ENCODE data around the gene EPHA4.
A peak's percentile ranks its signal among the peaks of the same experiment; 100 is the strongest.

Gene EPHA4

DNA sequence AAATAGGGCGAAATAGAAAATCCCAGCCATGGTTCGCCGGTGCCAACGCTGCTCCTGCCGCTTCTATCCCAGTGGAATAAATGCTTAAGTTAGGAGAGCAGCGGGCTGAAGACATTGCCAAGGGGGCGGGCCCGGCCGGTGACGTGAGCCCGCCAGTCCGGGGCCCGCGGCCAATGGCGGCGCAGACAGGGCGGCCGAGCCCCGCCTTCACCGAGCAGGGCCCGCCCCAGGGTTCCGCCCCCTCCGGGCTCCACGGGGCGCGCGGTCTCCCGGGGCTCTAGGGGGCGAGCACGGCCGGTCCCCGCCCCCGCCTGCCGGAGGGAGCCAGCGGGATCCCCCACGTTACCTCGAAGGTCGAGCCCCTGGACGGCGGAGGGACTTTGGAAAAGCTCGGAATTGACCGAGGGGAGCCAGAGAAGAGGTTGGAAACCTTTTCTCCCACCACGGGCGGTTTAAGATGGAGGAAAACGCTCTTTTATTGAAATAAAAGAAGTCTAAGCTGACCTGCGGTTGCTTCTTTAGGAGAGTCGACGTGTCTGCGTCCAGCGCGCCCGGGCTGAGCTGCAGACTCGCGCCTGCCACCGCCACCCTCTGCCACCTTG is at the start of gene EPHA4:
TSS of gene EPHA4 (minus strand) at position 86 of the 602 bp plus-strand sequence. CDS start at position 30, 56 bp downstream.
- DNase-seq, result peak; percentile 95

DNA sequence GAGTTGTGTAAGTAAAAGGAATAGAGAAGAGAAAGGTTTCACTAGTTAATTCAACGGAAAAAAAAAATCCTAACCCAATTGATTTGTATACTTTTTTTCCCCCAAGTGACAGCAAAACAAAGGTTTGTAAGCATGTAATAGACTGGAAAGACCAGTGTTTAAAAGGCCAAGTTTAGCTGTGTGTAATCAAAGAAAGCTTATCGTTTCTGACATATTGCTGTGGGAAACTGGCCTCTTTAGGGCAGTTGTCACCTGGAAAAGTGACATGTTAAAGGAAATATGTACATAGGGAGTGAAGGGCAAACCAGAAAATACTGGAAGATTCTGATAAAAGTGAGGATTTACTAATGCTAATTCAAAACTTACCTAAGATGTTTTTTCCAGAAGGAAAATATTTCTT is 45.9 kb upstream of the EPHA4 start:
- DNase-seq, result no peak

GRCh38 chr2:221616561-221616960 is 44.5 kb upstream of the EPHA4 start:
- no peak for DNase-seq

DNA sequence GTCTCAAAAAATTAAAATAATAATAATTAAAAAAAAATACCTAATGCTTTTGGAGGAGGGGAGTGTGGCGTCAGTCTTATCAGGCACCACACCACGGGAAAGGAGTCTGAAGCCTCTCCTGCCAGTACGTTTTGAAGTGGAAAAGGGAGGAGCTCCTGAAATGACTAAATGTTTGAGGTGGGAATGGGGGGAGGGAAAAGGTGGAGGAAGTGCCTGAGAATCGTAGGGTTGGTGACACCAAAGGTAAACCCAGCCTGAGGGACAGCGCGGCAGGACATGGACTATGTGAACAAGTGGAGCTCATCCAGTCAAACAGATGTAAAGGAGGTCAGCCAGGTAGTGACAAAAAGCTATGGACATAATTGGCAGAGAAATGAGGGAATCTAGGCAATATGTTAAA is 42.2 kb upstream of the EPHA4 start:
- DNase-seq, result no peak

GRCh38 chr2:221612800-221613199 is 40.7 kb upstream of the EPHA4 start:
- DNase-seq, result no peak

- no peak for DNase-seq
These were observed 40.1 kb upstream of the EPHA4 start for GRCh38 chr2:221612161-221612560.

DNA sequence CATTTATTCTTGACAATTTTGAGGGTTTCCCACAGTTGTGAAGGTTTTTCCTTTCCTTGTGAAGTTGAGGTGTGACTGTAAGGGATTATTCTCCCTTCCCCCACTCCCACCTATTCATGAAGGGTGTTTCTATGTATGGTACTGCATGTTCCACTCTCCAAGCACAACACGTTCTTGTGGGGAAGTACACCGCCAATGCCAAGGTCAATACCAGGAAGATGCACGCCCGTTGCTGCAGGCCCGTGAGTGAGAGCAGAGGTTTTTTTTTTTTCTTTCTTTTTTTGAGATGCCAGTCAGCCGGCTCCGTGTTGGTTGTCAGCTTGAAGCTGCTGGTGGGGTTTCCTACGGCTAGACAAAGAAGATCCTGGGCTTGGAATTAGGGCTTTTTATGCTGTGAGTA is 38.6 kb upstream of the EPHA4 start:
- no peak for DNase-seq

GRCh38 chr2:221610255-221610654 is 38.2 kb upstream of the EPHA4 start:
- no peak for DNase-seq

GRCh38 chr2:221608442-221608841 is 36.3 kb upstream of the EPHA4 start:
- DNase-seq, result no peak

- DNase-seq, result no peak
These were observed 34.3 kb upstream of the EPHA4 start for GRCh38 chr2:221606424-221606823.

DNA sequence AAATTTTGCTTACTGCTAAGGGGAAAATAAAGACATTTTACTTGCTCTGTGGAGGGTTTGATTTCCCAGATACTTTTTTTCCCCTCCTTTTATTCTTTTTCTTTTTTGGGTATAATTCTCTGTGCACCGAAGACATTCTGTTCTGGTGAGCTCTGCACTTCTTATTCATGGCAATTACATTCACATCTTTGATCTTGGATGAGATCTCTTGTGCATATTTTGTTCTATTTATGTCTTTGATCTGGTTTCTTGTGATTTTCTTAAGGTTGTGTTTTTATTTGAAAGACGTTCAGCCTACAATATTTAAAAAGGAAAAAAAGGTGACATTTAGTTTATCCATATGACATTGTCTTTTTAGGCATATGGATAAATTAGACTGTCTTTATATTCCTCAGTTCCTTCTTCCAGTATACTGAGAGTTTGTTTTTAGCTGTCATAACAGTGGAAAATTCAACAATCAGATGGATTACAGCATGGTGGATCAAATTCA is 33.7 kb upstream of the EPHA4 start:
- DNase-seq, result no peak

DNA sequence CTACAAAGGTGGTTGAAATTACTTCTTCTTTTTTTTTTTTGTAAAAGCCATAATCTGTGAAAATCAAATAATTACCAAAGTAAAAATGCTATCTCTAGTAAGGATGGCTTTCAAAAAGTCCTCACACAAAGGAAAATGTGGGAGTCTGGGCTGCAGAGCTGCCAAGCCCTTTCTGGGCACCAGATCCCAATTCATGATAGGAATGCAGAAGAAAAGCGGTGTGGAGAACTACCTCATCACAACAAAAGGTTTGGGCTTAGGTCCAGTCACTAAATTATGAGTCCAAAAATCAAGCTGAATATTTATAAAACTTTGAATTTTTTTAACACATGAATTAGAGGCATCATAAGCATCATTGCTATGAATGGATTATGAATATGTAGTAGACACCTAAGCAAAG is 30.8 kb upstream of the EPHA4 start:
- no peak for DNase-seq

GRCh38 chr2:221601376-221601775 is 29.3 kb upstream of the EPHA4 start:
- DNase-seq, result no peak

DNA sequence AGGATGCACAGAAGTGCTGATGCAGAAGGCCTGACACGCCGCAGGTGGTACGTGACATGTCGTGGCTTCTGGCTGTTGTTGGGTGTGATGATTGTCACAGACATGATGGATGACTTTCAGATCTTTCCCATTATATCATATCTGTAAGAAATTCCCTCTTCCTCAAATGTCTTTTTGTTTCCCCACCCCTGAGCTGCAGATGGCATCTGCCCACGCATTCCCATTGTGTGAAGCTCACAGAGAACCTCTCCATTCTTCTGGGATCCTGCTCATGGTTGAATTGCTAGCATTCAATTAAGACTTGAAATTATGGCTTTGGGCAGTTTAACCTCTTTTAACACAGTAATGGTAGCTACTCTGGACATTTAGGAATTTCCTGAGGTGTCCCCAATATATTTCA is 28.3 kb upstream of the EPHA4 start:
- no peak for DNase-seq

- no peak for DNase-seq
These were observed 24.1 kb upstream of the EPHA4 start for GRCh38 chr2:221596192-221596591.

DNA sequence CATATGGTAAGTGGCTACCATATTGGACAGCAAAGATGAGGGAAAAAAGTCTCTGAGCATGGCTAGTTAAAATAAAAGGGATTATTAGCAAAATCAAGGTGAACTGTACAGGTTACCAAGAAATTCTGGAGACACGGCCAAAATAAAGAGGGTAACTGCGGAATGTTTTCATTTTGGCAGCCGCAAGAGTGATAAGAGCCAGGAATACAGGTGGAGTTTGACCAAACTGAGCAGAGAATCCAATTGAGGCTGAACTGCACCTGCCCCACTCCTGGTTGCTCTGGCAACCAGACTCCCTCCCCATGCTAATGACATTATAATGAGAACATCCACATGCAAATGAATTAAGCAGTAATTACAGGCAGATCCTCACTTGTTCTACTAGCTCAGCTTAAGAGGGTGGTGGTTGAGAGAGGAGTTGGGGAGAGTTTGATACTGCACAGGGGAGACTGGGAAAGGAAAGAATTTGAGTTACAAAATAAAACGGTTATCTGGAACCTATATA is 18.8 kb upstream of the EPHA4 start:
- no peak for DNase-seq

DNA sequence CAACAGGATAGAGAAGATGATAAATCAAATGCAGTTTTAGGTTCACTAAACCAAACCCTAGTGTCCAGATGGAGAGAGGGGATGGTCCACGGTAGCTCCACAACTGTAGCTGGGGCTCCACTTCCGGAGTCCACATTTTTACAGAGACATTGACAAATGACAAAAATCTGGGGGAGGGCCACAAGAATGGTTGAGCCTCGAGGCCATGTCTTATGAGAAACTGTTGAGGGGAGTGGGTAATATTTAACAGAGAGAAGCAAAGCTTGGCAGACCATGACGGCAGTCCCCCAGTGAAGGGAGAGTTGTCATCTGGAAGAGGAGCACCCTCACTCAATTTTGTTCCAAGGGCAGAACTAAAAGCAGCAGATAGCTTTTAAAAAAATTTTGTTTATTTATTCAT is 17.6 kb upstream of the EPHA4 start:
- no peak for DNase-seq

- no peak for DNase-seq
These were observed 16.3 kb upstream of the EPHA4 start for GRCh38 chr2:221588306-221588985.

DNA sequence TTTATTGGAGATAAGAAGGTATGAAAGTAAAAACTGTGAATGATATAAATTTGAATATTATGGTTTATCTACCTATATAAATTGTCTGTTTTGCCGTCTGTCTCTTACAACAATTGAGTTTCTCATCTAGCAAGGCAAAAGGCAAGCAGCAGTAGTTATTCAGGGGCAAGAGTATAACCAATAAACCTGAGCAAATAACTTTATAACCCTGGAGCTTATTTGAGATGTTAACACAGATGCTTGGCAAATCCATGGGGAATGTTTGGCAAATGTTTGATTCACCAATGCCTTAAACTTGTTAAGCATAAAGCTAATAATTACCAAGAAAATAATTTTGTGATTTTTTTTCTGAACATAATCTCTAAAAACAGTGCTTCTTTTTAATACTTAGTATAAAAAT is 9.9 kb upstream of the EPHA4 start:
- no peak for DNase-seq

DNA sequence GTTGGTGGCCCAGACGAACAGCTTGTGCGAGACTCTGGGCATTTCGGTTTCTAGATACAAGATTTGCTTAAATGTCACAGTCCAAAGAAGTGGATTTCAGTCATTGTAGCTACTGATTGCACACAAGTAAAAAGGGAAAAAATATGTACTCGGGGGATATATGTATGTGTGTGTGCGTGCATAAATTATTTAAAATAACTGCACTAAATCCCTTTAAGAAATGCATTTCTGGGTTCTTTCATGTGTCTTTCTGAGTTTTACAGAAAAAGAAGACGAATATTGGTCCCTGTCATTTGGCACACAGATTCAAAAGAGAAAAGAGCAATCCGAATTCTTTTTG is 2.1 kb upstream of the EPHA4 start:
- no peak for DNase-seq

- peak; percentile 96 for DNase-seq
These were observed 1.5 kb upstream of the EPHA4 start for GRCh38 chr2:221573430-221574230.

GRCh38 chr2:221572821-221573429 is 821 bp upstream of the EPHA4 start:
- DNase-seq, result no peak

DNA sequence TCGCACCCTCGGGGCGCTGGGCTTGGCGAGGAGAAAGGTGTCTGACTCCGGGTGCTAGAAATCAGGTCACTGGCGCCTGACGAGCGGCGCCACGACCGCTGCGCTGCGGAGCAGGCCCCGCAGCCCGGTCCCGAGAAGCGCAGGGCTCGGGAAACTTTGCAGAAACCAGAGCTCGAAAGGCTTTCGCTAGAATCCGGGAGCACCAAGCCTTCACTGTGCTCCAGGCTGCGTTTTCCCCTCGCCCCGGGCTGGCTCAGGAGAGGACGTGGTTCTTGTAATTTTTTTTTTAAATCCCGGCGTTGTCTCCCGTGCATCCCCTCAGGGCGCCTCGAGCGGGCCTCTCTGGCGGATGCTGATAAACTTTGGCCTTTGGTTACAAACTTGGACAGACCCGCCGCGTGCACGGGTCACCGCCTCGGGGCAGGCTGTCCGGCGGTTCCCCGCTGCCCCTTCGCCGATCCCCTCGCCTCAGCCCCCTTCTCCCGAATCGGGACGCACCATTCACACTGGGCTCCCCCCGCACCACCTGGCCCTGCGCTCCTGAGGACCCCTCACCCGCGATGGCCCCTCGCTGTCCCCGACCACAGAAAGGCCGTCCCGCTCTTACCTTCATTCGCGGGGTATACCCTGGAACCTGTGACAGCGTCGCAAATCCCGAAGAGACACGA is 419 bp downstream of the EPHA4 start:
- peak; percentile 77 for DNase-seq
